ENCODE data around the gene CCDC7.
"Not testable (repeated sequence)": the region's sequence is repeated elsewhere in the genome, so short reads cannot be mapped to it uniquely, and the experiment has no call there.

The CCDC7 gene

GRCh38 chr10:32445036-32445435 lies 904 bp upstream of the CCDC7 start:
- peak; percentile 2 for DNase-seq

DNA sequence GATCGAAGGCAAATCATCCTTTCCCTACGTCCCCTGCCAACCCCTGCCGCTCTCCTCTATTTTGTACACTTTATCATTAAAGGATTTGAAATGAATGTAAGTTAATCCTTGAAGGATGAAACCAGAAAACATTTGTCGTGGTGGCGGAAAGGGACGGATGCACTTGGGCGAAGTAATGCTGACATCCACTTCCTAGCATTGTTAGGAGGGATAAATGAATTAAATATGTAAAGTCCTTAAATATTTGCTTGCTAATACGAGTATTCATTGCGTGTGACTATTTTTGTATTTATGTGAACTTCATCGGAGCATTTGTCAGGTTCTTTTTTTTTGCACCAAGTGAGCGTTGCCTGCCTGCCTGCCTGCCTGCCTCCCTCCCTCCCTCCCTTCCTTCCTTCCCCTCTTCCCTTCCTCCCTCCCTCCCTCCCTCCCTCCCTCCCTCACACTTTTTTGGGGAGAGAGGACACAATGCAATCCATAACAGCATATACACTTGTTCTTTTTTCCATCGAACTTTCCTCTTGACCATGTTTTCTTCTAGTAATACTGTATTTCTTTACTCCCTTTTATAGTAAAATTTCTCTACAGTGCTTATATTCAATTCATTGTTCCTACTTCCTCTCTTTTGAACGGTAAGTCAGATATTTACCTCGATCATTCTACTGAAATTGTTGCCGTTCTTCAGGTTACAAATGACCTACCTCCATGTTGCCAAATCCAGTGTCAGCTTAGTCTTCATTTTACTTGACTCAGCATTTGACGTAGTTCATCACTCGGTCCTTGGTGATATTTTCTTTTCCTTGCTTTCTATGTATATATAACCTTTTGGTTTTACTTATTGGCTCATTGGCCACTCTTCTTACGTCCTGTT lies 831 bp downstream of the CCDC7 start:
- in situ Hi-C loops (cut with HindIII; ENCODE audit: low pct_ligation_motif_present, low pct_unique_long_range_greater_than_20kb, low sequenced_read_pairs) = no loop called here
- peak; percentile 6 for DNase-seq

More at GRCh38 chr10:32445036-32445435, 904 bp upstream of the CCDC7 start:
- in situ Hi-C loops (cut with HindIII; ENCODE audit: low pct_ligation_motif_present, low pct_unique_long_range_greater_than_20kb, low sequenced_read_pairs) = no loop called here

DNA sequence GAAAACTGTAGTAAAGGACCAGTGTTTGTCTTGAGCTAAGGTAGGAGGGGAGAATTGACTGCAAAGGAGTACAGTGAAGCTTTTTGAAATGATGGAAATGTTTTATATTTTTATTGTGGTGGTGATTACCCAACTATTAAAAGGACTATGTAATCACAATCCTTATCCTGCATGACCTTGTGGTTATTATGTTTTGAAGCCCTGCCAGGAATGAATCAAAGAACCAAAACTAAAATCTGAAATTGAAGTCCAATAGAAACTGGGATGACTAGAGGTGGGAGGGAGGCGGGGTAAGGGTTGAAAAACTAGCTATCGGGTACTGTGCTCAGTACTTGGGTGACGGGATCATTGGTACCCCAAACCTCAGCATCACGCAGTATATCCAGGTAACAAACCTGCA lies 8.2 kb downstream of the CCDC7 start:
- DNase-seq = no peak
- in situ Hi-C loops (cut with HindIII; ENCODE audit: low pct_ligation_motif_present, low pct_unique_long_range_greater_than_20kb, low sequenced_read_pairs) = no loop called here

GRCh38 chr10:32459051-32459698 lies 13.2 kb downstream of the CCDC7 start:
- no peak for DNase-seq
- in situ Hi-C loops (cut with HindIII; ENCODE audit: low pct_ligation_motif_present, low pct_unique_long_range_greater_than_20kb, low sequenced_read_pairs) = no loop called here

GRCh38 chr10:32461203-32461602 lies 15.3 kb downstream of the CCDC7 start:
- DNase-seq = no peak
- in situ Hi-C loops (cut with HindIII; ENCODE audit: low pct_ligation_motif_present, low pct_unique_long_range_greater_than_20kb, low sequenced_read_pairs) = no loop called here

DNA sequence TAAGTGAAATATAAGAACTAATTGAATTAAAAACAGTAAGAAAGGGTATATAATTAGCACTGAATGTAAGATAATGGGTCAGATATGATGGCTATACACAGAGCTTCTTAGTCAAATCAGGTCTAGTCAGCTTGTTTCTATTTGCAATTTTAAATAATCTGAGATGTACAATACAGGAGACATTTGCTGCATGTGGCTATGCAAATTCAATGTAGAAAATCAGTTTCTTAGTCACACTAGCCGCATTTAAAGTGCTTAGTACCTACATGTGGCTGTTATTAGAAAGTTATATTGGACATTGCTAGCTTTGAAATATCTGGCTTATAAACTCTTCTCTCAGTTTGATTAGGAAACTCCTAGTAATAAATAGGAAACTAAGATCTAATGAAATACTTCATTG lies 25.3 kb downstream of the CCDC7 start:
- DNase-seq = no peak
- in situ Hi-C loops (cut with HindIII; ENCODE audit: low pct_ligation_motif_present, low pct_unique_long_range_greater_than_20kb, low sequenced_read_pairs) = no loop called here

DNA sequence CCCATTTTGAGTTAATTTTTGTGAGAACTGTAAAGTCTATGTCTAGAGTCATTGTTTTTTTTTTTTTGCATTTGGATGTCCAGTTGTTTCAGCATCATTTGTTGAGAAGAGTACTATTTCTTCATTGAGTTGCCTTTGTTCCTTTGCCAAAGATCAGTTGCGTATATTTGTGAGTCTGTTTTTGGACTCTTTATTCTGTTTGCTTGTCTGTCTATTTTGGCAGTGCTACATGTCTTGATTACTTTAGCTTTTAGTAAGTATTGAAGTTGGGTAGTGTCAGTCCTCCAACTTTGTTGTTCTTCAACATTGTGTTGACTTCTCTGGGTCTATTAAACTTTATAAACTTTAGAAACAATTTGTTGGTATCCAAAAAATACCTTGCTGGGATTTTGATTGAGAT lies 31.6 kb downstream of the CCDC7 start:
- in situ Hi-C loops (cut with HindIII; ENCODE audit: low pct_ligation_motif_present, low pct_unique_long_range_greater_than_20kb, low sequenced_read_pairs) = no loop called here
- no peak for DNase-seq

DNA sequence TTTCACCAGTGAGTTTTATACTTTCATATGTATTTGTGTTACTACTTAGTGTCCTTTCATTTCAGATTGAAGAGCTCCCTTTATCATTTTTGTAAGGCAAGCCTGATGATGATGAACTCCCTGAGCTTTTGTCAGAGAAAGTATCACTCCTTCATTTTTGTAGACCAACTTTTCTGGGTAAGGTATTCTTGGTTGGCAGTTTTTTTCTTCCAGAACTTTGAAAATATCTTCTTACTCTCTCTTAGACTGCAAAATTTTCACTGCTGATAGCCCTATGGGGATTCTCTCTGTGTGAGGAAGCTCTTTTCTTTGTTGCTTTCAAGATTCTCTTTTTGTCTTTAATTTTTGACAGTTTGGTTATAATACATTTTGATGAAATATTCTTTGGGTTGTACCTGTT lies 35.7 kb downstream of the CCDC7 start:
- DNase-seq = no peak
- in situ Hi-C loops (cut with HindIII; ENCODE audit: low pct_ligation_motif_present, low pct_unique_long_range_greater_than_20kb, low sequenced_read_pairs) = no loop called here

DNA sequence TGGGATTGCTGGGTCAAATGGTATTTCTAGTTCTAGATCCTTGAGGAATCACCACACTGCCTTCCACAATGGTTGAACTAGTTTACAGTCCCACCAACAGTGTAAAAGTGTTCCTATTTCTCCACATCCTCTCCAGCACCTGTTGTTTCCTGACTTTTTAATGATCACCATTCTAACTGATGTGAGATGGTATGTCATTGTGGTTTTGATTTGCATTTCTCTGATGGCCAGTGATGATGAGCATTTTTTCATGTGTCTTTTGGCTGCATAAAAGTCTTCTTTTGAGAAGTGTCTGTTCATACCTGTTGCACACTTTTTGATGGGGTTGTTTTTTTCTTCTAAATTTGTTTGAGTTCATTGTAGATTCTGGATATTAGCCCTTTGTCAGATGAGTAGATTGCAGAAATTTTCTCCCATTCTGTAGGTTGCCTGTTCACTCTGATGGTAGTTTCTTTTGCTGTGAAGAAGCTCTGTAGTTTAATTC lies 37.1 kb downstream of the CCDC7 start:
- in situ Hi-C loops (cut with HindIII; ENCODE audit: low pct_ligation_motif_present, low pct_unique_long_range_greater_than_20kb, low sequenced_read_pairs); DNase-seq: not testable (repeated sequence)

DNA sequence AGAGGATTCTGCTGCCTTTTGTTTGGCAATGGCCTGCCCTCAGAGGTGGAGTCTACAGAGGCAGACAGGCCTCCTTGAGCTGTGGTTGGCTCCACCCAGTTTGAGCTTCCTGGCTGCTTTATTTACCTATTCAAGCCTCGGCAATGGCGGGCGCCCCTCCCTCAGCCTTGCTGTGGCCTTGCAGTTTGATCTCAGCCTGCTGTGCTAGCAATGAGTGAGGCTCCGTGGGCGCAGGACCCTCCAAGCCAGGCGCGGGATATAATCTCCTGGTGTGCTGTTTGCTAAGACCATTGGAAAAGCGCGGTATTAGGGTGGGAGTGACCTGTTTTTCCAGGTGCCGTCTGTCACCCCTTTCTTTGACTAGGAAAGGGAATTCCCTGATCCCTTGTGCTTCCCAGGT lies 42.1 kb downstream of the CCDC7 start:
- in situ Hi-C loops (cut with HindIII; ENCODE audit: low pct_ligation_motif_present, low pct_unique_long_range_greater_than_20kb, low sequenced_read_pairs); DNase-seq: not testable (repeated sequence)

DNA sequence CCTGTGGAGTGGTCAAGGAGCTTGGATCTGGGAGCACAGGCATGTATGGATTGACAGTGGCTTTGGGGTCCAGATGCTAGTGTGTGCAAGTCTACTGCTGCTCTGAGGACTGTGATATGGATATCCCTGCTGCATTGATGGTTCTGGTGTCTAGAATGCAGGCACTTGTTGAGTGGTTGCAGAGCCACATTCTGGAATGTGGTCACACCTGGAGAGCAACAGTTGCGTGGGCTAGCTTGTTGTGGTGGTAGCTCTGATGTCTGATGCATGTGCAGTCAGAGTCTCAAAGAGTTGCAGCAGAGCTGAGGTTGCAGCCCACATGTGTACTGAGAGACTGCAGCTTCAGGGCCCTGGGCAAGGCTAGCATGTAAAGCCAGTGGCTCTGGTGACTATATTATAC lies 43.2 kb downstream of the CCDC7 start:
- no peak for DNase-seq
- in situ Hi-C loops (cut with HindIII; ENCODE audit: low pct_ligation_motif_present, low pct_unique_long_range_greater_than_20kb, low sequenced_read_pairs) = no loop called here

GRCh38 chr10:32489901-32490300 lies 44.0 kb downstream of the CCDC7 start:
- DNase-seq = no peak

GRCh38 chr10:32494562-32494961 lies 48.6 kb downstream of the CCDC7 start:
- in situ Hi-C loops (cut with HindIII; ENCODE audit: low pct_ligation_motif_present, low pct_unique_long_range_greater_than_20kb, low sequenced_read_pairs); DNase-seq: not testable (repeated sequence)

More at GRCh38 chr10:32489901-32490300, 44.0 kb downstream of the CCDC7 start:
- in situ Hi-C loops (cut with HindIII; ENCODE audit: low pct_ligation_motif_present, low pct_unique_long_range_greater_than_20kb, low sequenced_read_pairs) = no loop called here

DNA sequence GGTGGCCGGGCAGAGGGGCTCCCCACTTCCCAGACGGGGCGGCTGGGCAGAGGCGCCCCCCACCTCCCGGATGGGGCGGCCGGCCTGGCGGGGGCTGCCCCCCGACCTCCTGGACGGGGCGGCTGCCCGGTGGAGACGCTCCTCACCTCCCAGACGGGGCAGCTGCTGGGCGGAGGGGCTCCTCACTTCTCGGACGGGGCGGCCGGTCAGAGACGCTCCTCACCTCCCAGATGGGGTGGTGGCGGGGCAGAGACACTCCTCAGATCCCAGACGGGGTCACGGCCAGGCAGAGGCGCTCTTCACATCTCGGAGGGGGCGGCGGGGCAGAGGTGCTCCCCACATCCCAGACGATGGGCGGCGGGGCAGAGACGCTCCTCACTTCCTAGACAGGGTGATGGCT lies 54.2 kb downstream of the CCDC7 start:
- DNase-seq; in situ Hi-C loops (cut with HindIII; ENCODE audit: low pct_ligation_motif_present, low pct_unique_long_range_greater_than_20kb, low sequenced_read_pairs): not testable (repeated sequence)

- in situ Hi-C loops (cut with HindIII; ENCODE audit: low pct_ligation_motif_present, low pct_unique_long_range_greater_than_20kb, low sequenced_read_pairs) = no loop called here
- DNase-seq = no peak
These were observed 56.0 kb downstream of the CCDC7 start for GRCh38 chr10:32501906-32502305.

- in situ Hi-C loops (cut with HindIII; ENCODE audit: low pct_ligation_motif_present, low pct_unique_long_range_greater_than_20kb, low sequenced_read_pairs) = not testable (repeated sequence)
These were observed 60.0 kb downstream of the CCDC7 start for GRCh38 chr10:32505762-32506420.

DNA sequence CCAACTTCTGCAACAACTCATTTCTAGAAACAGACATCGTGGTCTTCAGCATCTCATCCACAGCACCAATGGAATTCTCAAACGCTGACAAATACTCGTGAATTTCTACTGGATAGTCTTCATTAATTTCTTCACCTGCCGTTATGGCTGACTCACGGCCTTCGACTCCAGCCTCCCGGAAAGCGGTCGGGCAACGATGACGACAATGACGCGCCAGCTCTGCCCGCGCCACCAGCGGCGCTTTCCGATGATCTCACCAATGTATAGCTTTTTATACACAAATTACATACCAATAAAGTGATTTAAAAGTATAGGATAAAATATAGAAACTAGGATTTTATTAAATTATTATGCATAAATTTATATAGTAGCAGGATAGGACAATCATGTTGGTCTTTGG lies 65.7 kb downstream of the CCDC7 start:
- in situ Hi-C loops (cut with HindIII; ENCODE audit: low pct_ligation_motif_present, low pct_unique_long_range_greater_than_20kb, low sequenced_read_pairs) = no loop called here
- no peak for DNase-seq

More at GRCh38 chr10:32505762-32506420, 60.0 kb downstream of the CCDC7 start:
- not testable (repeated sequence) for DNase-seq

DNA sequence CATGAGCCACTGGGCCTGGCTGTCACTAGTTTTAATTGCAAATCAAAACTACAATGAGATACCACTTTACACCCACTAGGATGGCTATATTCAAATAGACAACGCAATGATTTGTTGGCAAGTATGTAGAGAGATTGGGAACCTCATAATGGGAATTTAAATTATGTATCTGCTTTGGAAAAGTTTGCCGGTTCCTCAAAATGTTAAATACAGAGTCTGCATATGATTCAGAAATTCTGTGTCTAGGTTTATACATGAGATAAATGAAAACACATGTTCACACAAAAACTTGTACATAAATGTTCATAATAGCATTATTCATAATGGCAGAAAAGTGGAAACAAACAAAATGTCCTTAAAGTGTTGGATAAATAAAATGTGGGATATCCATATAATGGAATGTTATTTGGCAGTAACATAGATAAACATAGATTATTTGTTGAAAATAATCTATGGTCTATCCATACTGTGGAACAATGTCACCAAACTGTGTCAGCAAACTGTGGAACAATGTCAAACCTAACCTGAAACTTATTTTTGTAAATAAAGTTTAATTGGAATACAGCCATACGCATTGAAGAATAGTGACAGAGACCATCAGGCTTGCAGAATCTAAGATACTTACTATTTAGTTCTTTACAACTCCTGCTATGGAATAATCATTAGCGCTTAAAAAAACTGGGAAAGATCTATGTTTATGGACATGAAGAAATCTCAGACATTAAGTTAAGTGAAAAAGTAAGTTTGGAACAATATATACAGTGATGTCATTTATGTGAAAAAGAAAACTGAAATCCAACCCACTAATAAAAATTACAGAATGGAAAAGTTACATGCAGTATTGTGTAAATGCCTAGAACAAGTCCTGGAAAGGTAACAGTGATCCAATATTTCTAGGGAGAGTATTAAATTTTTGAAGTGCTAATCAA lies 70.9 kb downstream of the CCDC7 start:
- in situ Hi-C loops (cut with HindIII; ENCODE audit: low pct_ligation_motif_present, low pct_unique_long_range_greater_than_20kb, low sequenced_read_pairs) = no loop called here
- no peak for DNase-seq
